HG03558 (cell line): ENCODE measurements around the gene ZBED2.
"Not testable (repeated sequence)": the region's sequence is repeated elsewhere in the genome, so short reads cannot be mapped to it uniquely, and the experiment has no call there.

ENCODE experiments used
- ATAC-seq: cut with Tn5 transposase; IDR thresholded peaks from one replicate; pipeline ENCODE4 v1.9.1; 2021; ENCODE audit warnings: moderate number of reproducible peaks; ENCODE audit not compliant: unreplicated experiment; ENCODE audit errors: extremely low read depth

ZBED2 gene, protein sequence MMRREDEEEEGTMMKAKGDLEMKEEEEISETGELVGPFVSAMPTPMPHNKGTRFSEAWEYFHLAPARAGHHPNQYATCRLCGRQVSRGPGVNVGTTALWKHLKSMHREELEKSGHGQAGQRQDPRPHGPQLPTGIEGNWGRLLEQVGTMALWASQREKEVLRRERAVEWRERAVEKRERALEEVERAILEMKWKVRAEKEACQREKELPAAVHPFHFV

DNA sequence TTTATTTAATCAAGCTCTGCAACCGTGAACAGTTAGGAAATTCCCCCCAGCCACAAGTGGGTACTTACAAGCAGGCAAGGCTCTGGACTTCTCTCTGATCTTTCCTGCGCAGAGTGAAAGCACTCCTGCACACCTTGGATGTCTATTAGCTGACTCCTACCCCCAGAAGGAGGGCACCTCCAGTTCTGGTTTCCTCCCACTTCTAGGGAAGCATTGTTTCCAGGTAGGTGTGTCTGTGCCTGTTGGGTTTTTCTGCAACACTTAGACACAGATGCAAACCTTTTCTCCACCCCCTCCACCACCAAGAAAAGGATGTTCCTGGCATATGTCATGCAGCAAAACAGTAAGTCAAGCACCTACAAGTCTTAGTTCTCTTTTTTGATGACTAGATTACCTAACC, at the start of gene ZBED2:
Gene ZBED2, minus strand, starts transcription at position 115 of the 400 bp plus-strand sequence. CDS start 1,145 bp downstream, outside the sequence.
- peak; percentile 30 for ATAC-seq

DNA sequence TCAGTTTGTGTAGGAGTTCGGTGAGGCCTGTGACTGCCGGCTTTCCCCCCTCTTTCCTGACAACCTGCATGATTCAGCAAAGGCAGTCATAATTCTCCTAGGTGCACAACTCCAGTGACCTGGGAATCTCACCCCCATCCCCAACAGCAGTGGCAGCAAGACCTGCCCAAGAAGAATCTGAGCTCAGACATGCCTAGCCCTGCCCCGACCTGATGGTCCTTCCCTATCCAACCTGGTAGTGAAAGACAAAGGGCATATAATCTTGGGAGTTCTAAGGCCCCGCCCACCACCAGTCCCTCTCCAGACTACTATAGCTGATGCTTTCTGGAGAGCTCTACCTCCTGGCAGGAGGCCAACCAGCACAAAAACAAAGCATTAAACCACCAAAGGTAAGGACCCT, 44.2 kb upstream of the ZBED2 start:
- ATAC-seq, result no peak

DNA sequence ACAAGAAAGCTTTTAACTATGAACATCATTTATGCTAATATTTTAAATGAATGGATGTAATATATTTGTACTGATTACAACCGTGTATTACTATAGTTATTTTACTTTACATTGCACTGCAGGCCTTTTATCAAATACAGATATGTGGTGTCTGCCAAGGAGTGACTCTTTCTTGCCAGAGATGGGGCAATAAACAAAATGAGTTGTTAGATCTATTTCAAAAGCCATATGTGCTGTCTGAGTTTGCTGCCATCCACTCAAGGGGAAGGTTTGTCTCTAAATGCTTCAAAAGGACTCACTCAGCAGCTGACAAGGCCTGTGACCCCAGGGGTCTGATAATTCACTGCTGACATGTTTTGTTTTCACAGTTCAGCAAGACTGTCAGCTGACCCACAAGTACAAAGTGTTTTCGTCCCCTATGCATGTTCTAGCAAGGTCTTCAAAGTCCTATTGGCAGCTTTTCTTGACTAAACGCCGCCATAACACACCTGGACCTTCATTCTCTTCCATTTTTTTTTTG, 41.3 kb upstream of the ZBED2 start:
- ATAC-seq, result no peak

DNA sequence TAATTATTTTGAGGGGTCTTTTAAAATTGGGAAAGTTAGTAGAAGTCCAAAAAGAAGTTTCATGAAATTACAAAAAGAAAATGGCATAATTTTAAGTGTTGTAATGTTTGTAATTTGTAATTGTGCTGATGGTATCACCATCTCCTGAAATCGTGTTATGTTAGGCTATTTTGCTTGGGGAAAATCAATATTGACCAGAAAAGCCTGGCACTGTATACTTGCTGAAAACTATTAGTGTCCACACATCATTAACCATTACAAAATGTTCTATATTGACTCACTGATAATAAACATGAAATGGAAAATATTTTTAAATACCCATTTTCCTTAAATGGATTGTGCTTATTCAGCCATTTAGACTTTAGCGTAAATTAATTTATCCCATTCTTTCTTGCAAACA, 40.3 kb upstream of the ZBED2 start:
- no peak for ATAC-seq

DNA sequence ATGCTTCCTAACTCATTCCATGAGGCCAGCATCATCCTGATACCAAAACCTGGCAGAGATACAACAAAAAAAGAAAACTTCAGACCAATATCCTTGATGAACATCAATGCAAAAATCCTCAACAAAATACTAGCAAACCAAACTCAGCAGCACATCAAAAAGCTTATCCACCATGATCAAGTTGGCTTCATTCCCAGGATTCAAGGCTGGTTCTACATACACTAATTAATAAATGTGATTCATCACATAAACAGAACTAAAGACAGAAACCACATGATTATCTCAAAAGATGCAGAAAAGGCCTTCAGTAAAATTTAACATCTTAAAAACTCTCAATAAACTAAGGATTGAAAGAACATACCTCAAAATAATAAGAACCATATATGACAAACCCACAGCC, 35.5 kb upstream of the ZBED2 start:
- not testable (repeated sequence) for ATAC-seq

DNA sequence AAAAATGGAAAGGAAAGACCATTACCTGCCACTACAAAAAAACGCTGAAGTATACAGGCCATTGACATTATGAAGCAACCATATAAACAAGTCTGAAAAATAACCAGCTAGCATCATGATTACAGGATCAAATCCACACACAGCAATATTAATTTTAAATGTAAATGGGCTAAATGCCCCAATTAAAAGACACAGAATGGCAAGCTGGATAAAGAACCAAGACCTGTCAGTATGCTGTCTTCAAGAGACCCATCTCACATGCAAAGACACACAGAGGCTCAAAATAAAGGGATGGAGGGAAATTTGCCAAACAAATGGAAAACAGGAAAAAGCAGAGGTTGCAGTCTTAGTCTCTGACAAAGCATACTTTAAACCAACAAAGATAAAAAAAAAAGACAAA, 33.9 kb upstream of the ZBED2 start:
- not testable (repeated sequence) for ATAC-seq

DNA sequence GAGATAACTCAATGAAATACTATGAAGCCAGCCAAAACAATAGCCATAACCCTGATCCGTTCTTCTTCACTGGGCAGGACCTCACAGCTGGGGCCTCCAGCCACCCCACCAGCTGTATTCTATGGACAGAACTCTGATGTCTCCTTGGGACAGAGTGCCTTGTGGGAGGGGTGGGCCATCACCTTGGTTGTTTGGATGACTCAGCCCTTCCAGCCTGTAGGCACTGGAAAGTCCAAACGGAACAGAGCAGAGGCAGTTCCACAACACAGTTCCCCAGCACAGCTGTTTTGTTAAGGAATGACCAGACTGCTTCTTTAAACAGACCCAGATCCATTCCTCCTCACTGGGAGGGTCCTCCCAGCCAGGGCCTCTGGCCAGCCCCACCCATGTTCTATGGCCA, 31.9 kb upstream of the ZBED2 start:
- ATAC-seq, result no peak

DNA sequence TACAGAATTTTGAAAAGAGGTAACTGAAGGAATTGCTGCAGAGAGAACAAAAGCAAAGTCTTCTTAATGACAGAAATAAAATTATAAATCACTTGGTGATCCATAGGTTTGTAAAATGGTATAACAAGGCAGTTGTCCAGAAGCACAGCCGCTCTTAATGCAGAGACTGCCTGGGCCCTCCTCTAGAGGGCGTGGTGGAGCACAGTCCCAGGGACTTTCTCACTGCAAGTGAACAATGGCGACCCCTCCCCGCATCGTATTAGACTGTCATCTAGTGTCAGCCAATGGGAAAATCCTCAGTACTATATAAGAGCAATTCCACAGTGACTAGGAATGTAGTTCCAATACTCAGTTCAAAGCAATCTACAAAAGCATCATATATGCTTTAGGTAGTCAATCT, 26.4 kb upstream of the ZBED2 start:
- no peak for ATAC-seq

DNA sequence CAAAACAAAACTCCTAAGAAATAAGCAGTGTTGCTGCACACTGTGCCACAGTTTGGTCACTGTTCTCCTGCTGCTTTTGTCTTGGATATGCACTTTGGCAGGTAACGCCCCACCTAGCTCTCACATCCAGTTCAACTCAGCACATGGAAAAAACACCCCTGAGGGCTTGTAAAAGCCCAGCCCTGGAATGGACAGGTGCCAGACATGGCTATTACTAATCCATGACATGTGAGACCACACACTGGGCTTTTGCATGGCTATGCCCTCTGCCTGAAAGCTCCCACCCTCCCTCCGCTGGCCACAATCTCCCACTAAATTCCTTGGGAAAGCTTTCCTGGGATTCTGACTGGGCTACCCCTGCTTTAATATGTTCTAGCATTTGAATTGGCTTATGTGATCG, 24.7 kb upstream of the ZBED2 start:
- ATAC-seq, result no peak

DNA sequence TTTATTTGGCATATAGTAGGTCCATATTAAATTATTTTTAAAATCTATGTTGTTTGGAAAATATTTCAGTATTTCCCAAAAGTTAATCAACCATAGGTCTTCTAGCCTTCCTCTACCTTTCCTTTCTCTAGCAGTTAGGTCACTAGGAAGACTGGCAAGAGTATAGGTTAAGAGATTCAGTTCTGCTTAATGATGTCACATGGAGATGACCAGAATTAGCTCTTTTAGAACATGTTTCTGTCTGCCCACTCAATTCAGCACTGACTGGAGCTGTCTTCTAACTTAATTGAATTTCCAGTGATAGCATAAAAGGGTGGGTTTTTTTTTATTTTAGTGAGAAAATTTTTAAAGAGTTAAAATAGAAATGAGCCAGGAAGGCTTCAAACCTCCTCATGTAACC, 23.8 kb upstream of the ZBED2 start:
- ATAC-seq, result no peak

DNA sequence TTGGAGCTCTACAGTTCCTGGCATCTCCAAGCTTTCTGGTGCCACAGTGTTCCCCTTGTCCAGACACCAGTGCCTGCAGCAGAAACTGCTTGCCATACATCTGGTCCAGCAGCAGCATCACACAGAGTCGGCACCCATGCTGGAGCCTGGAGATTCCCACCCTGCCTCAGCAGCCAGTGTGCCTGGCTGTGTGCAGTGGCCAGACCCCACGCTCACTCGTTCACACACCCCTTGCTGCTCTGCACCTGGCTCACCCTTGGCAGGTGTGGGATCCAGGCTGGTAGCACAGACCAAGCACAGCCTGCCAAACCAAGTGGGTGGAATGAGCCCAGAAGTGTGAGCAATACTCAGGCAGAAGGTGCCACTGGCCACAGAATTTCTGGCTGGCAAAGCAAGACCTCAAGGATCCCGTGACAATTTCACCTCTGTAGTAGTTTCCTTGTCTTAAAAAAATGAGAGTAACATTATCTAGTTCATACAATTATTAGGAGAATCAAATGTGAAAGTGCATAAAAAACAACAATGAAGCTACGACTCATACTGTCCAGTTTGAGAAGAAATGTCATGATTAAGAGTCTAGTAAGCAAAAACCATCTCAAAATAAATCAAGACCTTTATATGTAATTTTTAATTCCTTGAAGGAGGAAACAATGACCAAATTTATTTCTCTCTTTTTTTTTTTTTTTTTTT, 22.9 kb upstream of the ZBED2 start:
- ATAC-seq, result no peak

DNA sequence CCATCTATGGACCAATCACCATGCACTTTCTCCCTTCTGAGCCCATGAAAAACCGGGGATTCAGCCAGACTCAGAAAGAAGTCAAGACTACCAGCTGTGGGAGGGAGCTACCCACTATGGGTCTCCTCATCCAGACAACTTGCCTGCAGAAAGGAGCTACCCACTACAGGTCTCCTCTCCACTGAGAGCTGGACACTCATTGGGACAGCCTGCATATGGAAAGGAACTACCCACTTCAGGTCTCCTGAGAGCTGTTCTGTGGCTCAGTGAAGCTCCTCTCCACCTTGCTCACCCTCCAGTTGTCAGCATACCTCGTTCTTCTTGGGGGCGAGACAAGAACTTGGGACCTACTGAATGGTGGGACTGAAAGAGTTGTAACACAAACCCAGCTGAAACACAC, 22.3 kb upstream of the ZBED2 start:
- ATAC-seq, result no peak

DNA sequence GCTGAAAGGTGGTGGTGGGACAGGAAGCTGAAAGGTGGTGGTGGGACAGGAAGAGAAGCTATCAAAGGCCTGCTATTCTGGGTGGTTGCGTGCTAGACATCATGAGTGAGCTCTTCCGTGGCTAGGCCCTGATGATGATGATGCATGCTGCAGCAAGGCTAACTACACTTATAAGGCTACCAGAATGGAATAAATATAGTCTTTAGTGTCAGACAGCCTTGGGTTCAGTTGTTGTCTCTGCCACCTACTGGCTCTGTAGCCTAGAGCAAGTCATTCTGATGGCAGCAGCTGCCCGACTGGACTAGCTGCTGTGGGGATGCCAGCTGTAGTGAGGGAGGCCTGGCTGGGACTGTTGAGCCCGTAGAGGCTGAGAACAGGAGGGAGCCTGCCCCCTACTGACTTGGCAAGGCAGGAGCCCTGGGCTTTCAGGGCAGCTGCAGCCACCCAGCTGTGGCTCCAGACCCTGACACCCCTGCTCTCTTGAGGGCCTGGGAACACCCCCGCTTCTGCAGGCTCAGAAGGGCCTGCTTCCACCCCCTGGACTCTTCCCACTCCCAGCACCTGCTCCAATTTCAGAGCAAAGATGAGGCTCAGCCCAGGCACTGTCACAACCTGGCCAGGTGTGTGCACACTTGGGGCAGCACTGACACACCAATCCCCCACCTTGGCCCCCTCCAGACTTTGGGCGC, 21.4 kb upstream of the ZBED2 start:
- peak; percentile 78 for ATAC-seq

DNA sequence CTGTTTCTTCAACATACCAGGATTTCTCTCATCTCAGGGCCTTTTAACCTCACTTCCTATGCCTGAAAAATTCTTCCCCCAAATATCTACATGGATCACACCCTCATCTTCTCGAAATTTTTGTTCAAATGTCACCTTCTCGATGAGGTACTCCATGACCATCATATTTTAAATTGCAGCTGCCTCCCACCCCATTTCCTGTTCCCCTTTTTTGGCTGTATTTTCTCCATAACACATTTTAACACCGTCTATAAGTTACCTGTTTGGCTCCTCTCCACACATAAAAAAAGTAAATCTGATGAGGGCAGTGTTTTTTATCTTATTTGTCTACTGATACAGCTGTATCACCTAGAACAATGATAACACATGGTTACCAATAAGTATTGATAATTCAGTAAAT, 20.7 kb upstream of the ZBED2 start:
- no peak for ATAC-seq

DNA sequence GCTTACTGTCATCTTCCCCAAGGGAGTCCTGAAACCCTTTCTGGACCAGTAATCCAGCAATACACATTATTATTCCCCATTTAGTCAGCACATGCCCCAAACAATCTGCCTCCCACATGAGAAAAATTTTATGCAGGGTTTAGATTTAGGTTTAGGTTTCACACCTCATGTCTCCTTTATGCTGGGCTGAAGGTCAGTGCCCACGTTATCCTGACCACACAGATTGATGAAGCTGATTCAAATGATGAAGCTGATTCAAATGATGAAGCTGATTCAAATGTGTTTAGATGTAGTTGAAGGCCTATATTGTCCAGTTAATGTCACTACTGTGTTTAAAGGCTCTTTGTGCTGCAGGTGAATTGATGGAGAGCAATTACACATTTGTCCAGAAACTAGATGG, 18.1 kb upstream of the ZBED2 start:
- no peak for ATAC-seq

DNA sequence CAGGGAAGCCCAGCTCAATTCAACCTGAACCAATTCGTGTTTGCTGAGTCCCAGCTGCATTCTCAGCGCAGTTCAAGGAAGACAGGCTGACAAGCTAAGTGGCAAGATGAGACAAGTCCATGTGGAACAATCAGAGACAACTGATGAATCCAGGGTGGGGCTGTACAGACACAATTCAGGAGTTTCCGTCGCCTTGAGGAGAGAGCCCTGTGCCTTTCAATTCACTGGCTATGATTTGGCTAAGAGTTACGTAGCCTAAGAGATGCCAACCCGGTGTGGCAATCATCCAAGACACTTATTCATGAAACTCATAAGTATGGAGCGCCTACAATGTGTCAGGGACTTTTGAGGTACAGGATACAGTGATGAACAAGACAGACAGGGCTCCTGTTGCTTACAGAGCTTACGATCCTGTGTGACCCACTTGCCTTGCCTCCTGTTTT, 15.5 kb upstream of the ZBED2 start:
- ATAC-seq, result peak; percentile 2

DNA sequence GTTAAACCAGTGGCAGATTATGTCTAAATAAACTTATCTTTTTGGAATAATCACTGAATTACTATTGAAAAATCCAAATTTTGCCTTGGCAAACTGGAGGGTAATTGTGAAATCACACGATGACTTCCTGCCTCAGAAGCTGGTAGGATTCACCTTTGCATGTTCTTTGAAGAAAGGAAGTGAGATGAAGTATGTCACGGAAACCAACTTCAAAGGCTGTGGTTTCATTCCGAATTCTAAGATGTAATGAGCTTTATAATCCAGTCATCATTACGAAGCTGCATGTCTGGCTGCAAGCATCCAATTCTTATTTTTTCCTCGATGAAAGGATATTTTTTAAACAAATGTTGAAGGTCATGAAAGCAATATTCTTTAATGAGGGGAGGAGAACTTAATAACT, 15.0 kb upstream of the ZBED2 start:
- ATAC-seq, result peak; percentile 81

DNA sequence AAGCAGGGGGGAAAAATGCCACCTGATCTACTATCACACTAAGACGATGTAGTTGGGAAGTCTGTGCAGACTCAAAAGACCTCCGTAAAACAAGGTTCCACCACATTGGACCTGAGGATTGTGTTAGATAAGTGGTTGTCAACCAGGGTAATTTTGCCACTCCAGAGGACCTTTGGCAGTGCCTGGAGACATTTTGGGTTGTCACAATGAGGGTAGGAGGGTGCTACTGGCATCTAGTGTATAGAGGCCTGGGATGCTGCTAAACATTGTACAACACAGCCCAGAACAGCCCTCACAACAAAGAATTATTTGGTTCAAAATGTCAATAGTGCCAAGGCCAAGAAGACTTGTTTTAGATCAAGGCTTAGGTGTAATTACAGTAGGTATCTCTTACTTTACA, 14.6 kb upstream of the ZBED2 start:
- ATAC-seq, result no peak

DNA sequence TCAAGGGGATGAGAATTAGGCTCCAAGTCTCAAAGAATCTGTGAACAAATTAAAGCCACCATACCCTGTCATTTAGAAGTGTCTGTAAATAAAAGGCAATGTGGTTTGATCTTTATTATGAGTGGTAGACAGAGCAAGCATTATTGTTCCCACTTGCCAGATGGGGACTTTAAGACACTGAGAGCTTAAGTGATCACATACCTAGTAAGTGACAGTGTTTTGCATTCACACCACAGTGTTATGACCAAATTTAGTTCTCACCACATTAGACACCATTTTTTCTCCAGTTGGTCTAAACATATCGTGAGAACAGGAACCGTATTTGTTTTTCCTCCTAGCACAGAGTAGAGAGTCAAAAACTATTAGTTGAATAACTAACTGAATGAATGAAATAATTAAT, 13.2 kb upstream of the ZBED2 start:
- no peak for ATAC-seq

DNA sequence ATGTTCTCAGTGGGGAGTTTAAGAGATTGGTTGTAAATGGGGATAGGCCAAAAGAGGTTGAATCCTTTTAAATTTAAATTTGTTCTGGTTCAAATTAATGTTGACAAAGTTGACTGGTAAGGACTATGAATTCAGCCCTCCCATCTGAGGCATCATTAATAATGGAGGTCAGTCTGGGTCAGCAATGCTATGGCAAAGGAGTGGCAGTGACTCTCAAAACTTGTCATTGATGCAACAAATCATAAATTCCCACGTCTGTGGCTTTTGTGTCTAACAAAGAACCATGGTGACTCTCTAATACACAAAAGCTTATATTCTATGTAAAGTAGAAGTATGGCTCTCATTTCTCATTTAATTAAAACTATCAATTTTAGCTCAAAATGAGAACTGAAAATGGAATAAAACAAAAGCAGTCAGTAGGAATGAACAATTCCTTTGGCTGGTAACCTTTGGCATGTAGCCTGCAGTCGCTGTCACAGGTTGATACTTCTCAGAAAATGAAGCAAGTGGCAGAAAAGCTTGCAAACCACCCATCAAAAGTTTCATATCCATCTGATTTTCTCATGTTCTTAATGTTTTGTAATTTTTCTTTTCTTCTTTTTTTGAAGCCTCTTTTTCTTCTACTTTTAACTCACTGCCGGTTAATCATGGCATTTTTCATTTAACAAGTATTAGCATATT, 12.2 kb upstream of the ZBED2 start:
- ATAC-seq, result no peak

DNA sequence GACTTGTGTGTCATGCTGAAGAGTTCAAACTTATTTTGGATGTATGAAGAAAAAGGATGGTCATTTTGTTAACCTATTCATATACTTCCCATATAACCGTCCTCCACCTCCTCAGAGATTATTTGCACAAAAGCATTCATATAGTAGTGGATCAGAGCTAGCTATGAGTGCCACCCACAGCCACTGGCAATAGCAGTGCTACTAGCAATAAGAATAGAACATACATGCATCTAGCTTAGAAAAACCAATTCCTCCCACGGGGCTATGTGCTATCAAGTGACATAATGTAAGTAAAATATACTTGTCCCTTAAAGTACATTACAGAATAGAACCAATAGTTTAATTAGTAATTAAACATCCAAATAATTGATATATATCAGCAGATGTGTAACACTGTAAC, 10.3 kb upstream of the ZBED2 start:
- no peak for ATAC-seq
